Measurements from ENCODE around the gene FUT9. TPM values are rescaled to one million over a fixed set of nuclear protein-coding genes. Genes with fewer than 3 reads are reported as not detected.

FUT9 gene
- total and polyA plus RNA-seq, 2 of the 13 experiments (the other 11 are each of a cell fraction or from before 2014, with no cell fraction given), result 0.01 TPM; not detected in 1

GRCh38 chr6:95998133-95998532, 17.6 kb upstream of the FUT9 start (continued):
- TF ChIP-seq TRAFD1 (CRISPR knock-in tag; IDR thresholded peaks at IDR 0.05; ENCODE audit: borderline replicate concordance) (no peak), JUN (CRISPR knock-in tag; IDR thresholded peaks at IDR 0.05) (no peak), TOE1 (CRISPR knock-in tag; IDR thresholded peaks at IDR 0.05) (no peak)

GRCh38 chr6:96001891-96002575, 13.7 kb upstream of the FUT9 start:
- no peaks in the 10 kb centered on the region for H4K20me1 ChIP-seq (ENCODE audit: insufficient read depth, low read length)
- no peak overlapping the region for H3K9ac ChIP-seq (ENCODE audit: insufficient read depth, low read depth, low read length)
- no peak for DNase-seq (ENCODE audit: low spot score)
- no peak; the same call in 2 of the 3 replicates for ATAC-seq
- no peak overlapping the region for H3K4me2 ChIP-seq (ENCODE audit: low read depth, low read length)
- no peaks in the 10 kb centered on the region; a peak in 1 of 5 replicates for H3K27me3 ChIP-seq (ENCODE audit: control insufficient read depth in 1 of 2, insufficient read depth in 2 of 2, low read length in 2 of 2)
- 0% methylated on average over 3 of the region's 8 CpGs for WGBS (ENCODE audit: low lambda C conversion rate)
- intact Hi-C loops (cut with micrococcal nuclease; ENCODE audit: unreplicated experiment) (no loop called here), in situ Hi-C loops (cut with HindIII; ENCODE audit: extremely low pct_ligation_motif_present, low pct_unique_long_range_greater_than_20kb) (no loop called here)
- BruUV-seq (replicated peaks), result no TSS peak
- H3K36me3 ChIP-seq (replicated peaks in 1 of 2; ENCODE audit: control insufficient read depth in 1 of 2, insufficient read depth in 2 of 2, low read length in 2 of 2), result no peaks in the 10 kb centered on the region
- FAIRE-seq, result no peak
- H2AFZ ChIP-seq (ENCODE audit: low read length), result no peak overlapping the region
- H3K27ac ChIP-seq (ENCODE audit: extremely low read length, insufficient read depth, low read length), result no peak overlapping the region
- CTCF ChIA-PET (ENCODE audit: low intra/inter-chr PET ratio, low total read pairs), result no interaction called here
- no peaks in the 10 kb centered on the region for H3K9me3 ChIP-seq (ENCODE audit: low read length)
- no peaks in the 10 kb centered on the region for H3K79me2 ChIP-seq (ENCODE audit: insufficient read depth, low read length)
- no peak overlapping the region for H3K4me3 ChIP-seq (replicated peaks in 1 of 3; ENCODE audit: insufficient read depth in 1 of 3, low read depth in 2 of 3, low read length in 3 of 3)
- peaks cover under 1% of the 10 kb centered on the region; the same call in 1 of the 2 replicates for H3K4me1 ChIP-seq (ENCODE audit: insufficient read depth, low read length)
- POLR2A ChIA-PET, result no interaction called here
- TF ChIP-seq ZNF878 (CRISPR knock-in tag; IDR thresholded peaks at IDR 0.05) (no peak), YEATS2 (CRISPR knock-in tag; IDR thresholded peaks at IDR 0.05; ENCODE audit: borderline replicate concordance) (no peak), ZNF709 (CRISPR knock-in tag; IDR thresholded peaks at IDR 0.05) (no peak), ZNF552 (CRISPR knock-in tag; IDR thresholded peaks at IDR 0.05; ENCODE audit: borderline replicate concordance) (no peak), TAF15 (IDR thresholded peaks at IDR 0.05; ENCODE audit: low read depth, low read length, poor library complexity, severe bottlenecking) (no peak), ZSCAN5A (CRISPR knock-in tag; IDR thresholded peaks at IDR 0.05; ENCODE audit: borderline replicate concordance) (no peak), MIER2 (CRISPR knock-in tag; IDR thresholded peaks at IDR 0.05) (no peak), ZSCAN31 (CRISPR knock-in tag; IDR thresholded peaks at IDR 0.05; ENCODE audit: low read depth) (no peak), BATF2 (CRISPR knock-in tag; IDR thresholded peaks at IDR 0.05) (no peak), ZNF142 (CRISPR knock-in tag; IDR thresholded peaks at IDR 0.05) (no peak)
